ENCODE data around the gene ANXA2. TPM values are rescaled to one million over a fixed set of nuclear protein-coding genes. Genes with fewer than 3 reads are reported as not detected.

Gene ANXA2
- total RNA-seq, 4 donors from 2014 or later = 896 to 1,792 (median 1,413) TPM

DNA sequence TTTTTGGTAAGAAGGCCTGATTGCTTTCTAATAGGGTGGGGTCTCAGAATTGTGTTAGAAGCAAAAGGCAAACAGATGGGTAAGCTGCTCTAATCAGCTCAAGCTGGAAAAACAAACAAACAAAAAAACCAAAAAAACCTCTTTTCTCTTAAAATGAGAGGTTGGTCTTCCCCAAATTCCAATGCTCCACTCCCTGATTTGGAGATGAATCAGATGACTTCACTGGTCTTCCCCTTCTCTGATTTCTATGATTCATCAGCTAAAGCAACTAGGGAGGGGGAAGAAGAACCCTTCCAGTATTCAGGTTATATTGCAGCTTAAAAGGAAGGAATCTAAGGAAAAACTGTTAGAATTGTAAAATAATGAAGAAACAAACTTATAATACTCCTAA lies 9.6 kb upstream of the ANXA2 start:
- TF ChIP-seq, protein P1, sequence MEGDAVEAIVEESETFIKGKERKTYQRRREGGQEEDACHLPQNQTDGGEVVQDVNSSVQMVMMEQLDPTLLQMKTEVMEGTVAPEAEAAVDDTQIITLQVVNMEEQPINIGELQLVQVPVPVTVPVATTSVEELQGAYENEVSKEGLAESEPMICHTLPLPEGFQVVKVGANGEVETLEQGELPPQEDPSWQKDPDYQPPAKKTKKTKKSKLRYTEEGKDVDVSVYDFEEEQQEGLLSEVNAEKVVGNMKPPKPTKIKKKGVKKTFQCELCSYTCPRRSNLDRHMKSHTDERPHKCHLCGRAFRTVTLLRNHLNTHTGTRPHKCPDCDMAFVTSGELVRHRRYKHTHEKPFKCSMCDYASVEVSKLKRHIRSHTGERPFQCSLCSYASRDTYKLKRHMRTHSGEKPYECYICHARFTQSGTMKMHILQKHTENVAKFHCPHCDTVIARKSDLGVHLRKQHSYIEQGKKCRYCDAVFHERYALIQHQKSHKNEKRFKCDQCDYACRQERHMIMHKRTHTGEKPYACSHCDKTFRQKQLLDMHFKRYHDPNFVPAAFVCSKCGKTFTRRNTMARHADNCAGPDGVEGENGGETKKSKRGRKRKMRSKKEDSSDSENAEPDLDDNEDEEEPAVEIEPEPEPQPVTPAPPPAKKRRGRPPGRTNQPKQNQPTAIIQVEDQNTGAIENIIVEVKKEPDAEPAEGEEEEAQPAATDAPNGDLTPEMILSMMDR (IDR thresholded peaks at IDR 0.05; ENCODE audit: low read depth) = no peak

DNA sequence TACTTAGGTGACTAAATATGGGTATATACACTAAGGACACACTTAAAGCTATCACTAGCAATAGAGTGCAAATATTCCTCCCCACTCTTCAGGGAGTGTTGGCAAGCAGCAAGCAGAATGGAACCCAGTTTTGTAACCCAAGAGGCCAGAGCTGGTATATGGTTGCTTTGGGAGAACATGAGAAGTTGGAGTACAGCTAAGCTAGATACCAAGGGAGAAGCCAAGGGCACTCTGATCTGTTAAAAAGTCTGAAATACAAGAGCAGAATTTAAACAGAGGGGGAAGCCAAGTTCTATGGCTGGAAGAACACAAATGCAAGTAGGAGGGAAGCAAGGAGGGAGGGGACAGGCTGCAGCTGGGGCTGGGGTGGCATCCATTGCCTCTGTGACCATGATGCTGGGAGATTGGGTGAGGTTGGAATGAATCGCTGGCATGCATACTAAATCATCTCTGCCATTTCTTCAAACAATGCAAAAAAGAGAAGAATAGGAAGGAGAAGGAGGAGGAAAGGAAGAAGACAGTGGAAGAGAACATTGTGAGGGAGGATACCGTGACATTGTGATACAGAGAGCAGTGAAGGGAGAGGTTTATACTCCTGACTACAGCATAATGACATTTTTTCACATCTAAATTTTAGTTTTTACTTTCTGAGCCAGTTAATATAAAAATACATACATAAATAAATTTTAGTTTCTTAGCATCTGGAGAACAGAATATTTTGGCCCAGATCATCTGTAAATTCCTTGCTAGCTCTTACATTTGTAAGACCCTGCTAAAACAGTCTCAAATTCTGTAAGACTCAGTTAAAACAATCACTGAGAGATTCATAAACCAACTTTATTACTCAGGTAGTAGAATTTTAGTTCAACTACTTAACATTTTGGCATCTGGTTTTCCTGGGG lies 9.0 kb upstream of the ANXA2 start:
- TF ChIP-seq, protein P1 (IDR thresholded peaks at IDR 0.05; ENCODE audit: low read depth) = no peak

DNA sequence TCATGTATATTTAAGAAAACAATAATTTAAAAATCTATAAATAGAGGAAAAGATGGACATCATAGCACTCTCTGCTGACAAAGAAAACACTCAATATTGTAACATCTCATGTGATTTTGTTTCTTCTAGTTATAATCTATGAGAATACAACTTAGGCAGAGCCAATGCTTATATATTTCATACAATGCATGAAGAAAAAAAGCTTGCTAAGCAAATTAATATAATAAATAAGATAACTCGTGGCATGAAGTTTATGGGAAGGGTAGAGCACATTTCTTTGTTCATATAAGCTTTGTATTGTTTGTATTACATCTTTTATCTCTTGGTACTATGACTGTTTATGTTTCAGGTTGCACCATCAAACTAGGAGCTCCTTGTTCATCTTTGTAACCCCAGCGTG lies 7.6 kb upstream of the ANXA2 start:
- TF ChIP-seq, protein P1 (IDR thresholded peaks at IDR 0.05; ENCODE audit: low read depth) = no peak

DNA sequence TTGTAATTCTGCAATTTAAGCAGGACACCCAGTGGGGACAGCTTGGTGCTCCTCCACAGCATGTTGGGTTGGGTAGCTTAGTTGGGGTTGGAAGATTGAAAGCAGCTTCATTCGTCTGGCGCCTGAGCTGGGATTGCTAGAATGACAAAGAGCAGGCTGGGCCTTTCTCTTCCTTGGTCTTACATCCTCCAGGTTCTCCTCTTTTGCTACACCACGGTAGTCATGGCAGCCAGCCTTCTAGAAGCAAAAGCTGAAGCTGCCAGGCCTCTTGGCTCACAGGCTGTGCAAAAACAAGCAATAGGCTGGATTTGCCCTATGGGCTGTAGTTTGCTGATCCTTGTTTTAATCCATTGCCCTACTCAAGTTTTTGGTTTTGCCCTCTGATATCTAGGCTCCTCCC lies 3.2 kb upstream of the ANXA2 start:
- TF ChIP-seq, protein P1 (IDR thresholded peaks at IDR 0.05; ENCODE audit: low read depth) = no peak

DNA sequence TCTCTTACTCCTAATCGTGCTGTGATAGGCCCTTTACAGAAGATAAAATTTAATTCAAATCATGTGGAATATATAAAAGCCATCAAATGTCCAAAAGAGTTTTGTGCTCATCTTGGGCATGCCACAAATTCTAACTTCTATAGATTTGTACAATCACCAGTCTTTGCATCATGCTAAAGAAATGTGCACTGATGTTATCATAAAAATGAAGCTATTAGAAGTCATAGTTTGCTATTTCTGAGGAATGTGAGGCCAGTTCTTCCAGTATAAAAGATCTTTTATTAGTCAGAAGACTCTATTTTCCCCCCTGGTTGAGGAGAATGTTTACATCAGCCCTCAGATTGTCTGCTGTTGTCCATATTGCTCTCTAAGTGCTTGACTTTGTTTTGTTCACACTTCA lies 2.1 kb upstream of the ANXA2 start:
- TF ChIP-seq, protein P1 (IDR thresholded peaks at IDR 0.05; ENCODE audit: low read depth) = no peak

DNA sequence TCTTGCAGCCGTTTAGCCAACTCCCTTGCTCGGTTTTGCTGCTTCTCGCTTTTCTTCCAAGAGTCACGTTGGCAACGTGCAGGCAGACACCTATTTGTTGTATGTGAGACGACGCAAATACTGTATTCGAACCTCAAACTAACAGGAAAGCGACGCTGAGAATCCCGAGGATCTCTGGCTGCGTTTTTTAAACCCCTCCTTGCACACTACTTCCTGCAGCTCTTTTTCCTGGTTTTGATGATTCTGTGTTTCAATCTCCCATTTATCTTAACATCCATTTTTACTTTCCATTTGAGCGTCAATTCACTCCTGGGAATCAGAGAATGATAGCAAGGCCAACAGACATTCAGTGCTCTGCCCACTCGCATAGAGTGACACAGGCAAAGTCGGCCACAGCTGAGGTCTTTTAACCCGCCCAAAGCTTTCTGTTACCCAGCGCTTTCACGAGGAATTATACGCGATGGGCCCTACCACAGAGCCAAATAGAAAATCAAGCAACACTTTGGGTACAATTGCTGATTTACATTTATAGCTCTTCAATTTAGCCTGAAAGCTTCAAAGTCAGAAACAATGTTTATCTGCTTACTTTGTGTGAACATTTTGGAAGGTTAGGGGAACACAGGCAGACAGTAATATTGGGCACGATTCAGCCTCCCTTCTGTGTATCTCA lies 1.6 kb upstream of the ANXA2 start:
- TF ChIP-seq, protein P1 (IDR thresholded peaks at IDR 0.05; ENCODE audit: low read depth) = no peak
